Neuron (in vitro differentiated cells): Measurements from ENCODE around the gene HDGFL2.

Source experiments
- H2AFZ ChIP-seq: one replicate; pipeline ENCODE4 v1.6.1; 2013; ENCODE audit warnings: low read depth, mild to moderate bottlenecking, inconsistent platforms, low read length, moderate library complexity
- H3K27me3 ChIP-seq: one replicate; pipeline ENCODE4 v1.6.1; 2013; ENCODE audit warnings: low read length; ENCODE audit not compliant: insufficient read depth
- H3K36me3 ChIP-seq: one replicate; pipeline ENCODE4 v1.6.1; 2013; ENCODE audit warnings: low read length; ENCODE audit not compliant: insufficient read depth
- H3K4me1 ChIP-seq: one replicate; pipeline ENCODE4 v1.6.1; 2013; ENCODE audit warnings: low read length; ENCODE audit not compliant: insufficient read depth
- H3K4me3 ChIP-seq: 2 replicates; pipeline ENCODE4 v1.5.1; 2013; ENCODE audit warnings: mild to moderate bottlenecking, low read length, moderate library complexity
- H3K9me3 ChIP-seq: one replicate; pipeline ENCODE4 v1.6.1; 2013; ENCODE audit warnings: low read length

HDGFL2 gene

DNA sequence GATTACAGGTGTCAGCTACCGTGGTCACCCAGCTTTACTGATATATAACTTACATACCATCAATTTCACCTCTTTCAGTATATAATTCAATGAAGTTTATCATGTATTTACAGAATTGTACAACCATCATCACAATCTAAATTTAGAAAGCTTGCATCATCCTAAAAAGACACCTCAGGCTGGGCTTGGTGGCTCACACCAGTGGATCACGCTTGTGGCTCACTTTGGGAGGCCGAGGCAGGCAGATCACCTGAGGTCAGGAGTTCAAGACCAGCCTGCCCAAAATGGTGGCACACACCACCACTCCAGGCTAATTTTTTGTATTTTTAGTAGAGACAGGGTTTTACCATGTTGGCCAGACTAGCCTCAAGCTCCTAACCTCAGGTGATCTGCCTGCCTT lies 4.3 kb upstream of the HDGFL2 start:
- H3K27me3 ChIP-seq: no peaks in the 10 kb centered on the region
- H3K4me3 ChIP-seq: no peak overlapping the region
- no peaks in the 10 kb centered on the region for H3K9me3 ChIP-seq
- H2AFZ ChIP-seq: no peak overlapping the region
- peaks cover 5% of the 10 kb centered on the region for H3K4me1 ChIP-seq
- H3K36me3 ChIP-seq: no peaks in the 10 kb centered on the region

DNA sequence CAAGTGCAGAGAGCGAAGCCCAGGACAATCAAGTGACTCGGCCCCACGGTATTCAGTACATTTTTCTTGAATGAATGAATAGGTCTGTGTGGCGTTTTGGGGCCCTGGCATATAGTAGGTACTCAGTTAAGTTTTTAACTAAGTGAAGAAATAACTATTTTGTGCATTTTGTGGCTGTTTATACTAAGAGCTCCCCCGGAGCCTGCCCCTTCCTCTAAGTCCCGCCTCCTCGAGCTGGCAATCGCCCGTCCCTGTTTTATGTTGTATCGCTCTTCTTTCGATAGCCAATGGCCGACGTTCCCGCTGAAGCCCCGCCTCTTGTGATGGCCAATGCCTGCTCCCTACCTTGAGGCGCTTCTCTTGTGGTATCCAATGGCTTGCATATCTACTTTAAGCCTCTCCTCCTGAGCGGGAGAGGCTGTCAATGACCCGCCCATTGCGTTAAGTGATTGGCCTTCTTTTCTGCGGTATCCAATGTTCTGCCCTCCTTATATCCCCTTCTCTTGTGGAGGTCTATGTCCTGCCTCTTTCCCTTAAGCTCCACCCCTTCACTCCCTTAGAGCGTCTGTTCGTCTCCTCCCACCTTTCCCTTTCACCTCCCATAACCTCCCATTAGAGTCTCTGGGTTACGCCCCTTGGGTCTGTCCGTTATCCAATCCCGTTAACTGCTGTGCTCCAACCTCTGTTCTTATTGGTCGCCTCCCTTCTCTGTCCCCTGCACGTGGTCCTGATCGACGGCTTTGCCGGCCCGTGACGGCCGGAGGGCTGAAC lies 509 bp upstream of the HDGFL2 start:
- Histone ChIP-seq H3K4me1 (peaks cover 25% of the 10 kb centered on the region), H3K27me3 (no peaks in the 10 kb centered on the region), H3K9me3 (no peaks in the 10 kb centered on the region), H2AFZ (peak overlapping the region; percentile 63), H3K4me3 (peak overlapping the region; percentile 83), H3K36me3 (peaks cover 12% of the 10 kb centered on the region)

DNA sequence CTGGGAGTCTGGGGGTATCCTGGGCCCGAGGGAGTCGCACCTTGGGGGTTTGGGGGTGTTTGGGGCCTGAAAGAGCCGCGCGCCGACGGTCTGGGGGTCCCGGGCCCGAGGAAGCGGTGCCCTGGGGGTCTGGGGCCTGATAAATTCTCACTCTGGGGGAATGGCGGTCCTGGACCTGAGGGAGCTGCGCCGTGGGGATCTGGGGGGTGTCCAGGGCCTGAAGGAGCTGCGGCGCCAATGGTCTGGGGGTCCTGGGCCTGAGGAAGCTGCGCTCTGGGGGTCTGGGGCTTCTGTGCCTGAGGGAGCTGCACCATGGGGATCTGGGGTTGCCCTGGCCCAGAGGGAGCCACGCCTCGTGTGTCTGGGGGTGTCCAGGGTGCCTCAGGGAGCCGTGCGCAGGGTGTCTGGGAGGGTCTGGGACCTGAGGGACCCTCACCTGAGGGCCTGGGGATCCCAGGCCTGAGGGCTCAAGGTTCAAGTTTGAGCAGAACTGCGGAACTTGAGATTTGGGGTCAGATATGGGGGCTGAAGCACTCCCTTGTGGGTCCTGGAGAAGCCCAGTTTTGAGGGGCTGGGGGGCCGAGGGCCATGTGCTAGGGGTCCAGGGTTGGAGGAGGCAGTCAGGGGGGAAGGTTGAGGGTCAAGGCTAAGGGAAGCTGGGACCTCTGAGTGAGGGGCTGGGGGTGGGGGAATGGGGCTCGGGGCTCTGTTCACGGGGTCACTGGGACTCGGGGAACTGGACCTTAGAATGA lies 1.1 kb downstream of the HDGFL2 start:
- Histone ChIP-seq H3K4me1 (peaks cover 25% of the 10 kb centered on the region), H3K36me3 (peaks cover 27% of the 10 kb centered on the region), H3K4me3 (peak overlapping the region; percentile 67), H3K27me3 (no peaks in the 10 kb centered on the region), H2AFZ (no peak overlapping the region), H3K9me3 (no peaks in the 10 kb centered on the region)

DNA sequence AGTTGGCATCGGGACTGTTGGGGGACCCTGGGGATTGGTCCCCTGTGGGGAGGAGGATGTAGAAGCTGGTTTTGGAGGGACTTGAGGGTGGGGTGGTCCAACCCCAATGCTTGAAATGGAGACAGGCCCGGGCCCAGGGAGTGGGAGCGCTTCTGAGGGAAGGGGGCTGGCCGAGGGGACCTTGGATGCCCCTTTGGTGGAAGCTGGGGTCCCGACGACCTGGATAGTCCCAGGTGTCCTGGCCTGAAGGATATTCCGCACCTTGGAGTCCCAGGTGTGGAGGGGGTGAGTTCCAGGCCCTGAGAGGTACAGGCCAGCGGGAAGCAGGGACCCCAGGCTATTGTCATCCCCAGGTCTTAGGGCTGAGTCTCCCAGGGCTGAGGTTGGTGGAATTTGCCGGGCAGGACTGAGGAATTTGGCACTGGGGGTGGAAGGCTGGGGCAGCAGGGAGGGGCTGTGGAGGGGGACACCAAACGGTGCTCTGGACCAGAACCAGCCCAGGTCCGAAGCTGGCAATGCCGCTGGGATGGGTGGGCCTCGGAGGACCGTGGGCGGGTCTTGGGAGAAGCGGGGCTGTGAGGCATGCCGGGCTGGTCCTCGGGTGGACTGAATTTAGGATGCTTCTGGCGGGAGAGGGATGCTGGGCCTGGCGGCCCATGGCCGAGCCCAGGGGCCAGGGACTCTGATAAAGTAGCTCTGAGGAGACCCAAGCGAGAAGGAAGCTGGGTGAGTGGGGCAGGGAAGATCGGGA lies 1.8 kb downstream of the HDGFL2 start:
- H3K36me3 ChIP-seq: peaks cover 33% of the 10 kb centered on the region
- H3K27me3 ChIP-seq: no peaks in the 10 kb centered on the region
- peaks cover 25% of the 10 kb centered on the region for H3K4me1 ChIP-seq
- no peak overlapping the region for H2AFZ ChIP-seq
- H3K9me3 ChIP-seq: no peaks in the 10 kb centered on the region
- peak overlapping the region; percentile 67 for H3K4me3 ChIP-seq

DNA sequence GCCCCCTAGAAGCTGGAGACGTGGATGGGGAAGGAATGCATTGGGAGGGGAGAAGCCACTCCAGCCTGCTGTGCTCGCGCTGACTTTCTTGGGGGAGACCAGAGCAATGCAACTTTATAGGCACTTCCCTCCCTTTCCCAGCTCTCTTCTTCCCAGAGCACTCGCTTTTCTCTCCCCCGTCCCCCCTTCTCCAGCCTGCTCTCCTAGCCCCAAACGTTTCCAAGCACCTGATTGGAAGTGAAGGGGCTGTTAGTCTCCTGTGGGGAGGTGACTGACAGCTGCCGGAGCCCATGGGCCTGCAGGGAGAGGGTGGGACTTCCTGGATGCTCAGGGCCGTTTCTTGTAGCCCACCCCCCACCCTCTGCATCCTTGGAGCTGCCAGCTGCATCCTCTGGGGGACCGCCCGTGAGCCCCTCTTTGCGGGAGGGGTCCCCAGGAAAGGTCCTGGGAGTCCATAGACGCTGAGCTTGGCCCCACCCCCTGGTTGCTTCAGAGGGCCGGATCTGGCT lies 2.5 kb downstream of the HDGFL2 start:
- no peak overlapping the region for H2AFZ ChIP-seq
- peaks cover 37% of the 10 kb centered on the region for H3K36me3 ChIP-seq
- no peaks in the 10 kb centered on the region for H3K27me3 ChIP-seq
- peaks cover 25% of the 10 kb centered on the region for H3K4me1 ChIP-seq
- no peaks in the 10 kb centered on the region for H3K9me3 ChIP-seq
- H3K4me3 ChIP-seq: peak overlapping the region; percentile 67

DNA sequence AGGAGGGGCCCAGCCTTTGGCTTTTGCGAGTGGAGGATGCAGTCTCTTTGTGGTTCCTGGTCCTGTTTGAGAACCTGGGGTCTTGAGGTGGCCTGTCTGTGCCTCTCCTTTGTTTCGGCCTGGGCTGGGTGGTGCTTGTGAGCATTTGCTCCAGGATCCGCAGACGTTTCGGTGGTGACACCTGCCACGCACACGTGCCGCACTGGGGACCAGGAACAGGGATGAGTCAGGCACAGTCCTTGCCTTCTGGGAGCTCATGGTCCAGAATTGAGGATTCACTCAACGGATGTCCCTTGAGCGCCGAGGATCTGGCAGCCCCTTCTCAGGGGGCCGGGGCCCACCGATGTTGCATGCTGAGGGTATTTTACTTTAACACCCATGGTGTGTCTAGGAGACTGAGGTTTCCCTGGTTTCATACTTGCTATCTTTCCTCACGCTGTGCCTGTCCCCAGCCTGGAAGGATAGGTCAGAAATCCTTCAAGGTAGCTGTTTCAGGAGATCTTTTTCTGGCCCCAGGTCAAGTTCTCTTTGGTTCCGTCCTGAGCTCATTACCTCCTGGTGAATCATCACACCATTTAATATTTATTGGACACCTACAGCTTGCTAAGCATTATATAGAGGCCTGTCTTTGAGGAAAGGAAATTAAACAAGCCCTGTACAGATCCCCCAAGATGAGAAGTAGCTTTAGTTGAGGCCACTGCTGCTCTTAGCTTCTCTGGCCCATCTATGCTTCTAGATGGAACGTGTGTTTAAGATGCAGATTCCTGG lies 5.1 kb downstream of the HDGFL2 start:
- Histone ChIP-seq H2AFZ (no peak overlapping the region), H3K36me3 (peaks cover 45% of the 10 kb centered on the region), H3K27me3 (no peaks in the 10 kb centered on the region), H3K9me3 (no peaks in the 10 kb centered on the region), H3K4me3 (no peak overlapping the region), H3K4me1 (peaks cover 21% of the 10 kb centered on the region)

DNA sequence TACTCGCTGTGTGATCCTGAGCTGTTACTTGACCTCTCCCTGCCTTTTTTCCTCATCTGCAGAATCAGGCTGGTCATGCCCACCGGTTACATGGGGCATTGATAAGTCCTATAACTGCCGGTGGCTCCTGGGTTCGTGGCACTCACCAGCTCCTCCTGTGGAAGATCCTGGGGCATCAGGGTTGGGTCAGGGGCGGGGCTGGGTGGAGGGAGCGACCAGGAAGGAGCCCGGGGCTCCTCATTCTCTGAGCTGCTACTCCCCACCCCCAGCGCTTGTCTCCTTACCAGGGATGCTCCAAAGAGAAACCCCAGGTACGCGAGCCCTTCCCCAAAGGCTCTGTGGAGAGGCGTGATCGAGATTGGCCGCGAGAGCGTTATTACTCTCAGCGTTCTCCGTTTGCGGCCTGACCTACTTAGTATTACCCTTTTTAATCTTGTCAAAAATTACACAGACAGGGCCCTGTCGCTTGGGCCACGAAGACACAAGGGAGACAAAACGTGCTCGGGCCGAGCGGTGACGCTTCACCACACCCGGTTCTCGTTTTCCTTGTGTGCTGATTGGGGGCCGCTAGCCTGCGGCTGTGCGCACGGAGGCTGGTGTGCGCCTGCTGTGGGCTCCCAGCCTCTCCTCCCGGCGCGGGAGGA lies 10.7 kb downstream of the HDGFL2 start:
- Histone ChIP-seq H2AFZ (no peak overlapping the region), H3K36me3 (peaks cover 42% of the 10 kb centered on the region), H3K9me3 (no peaks in the 10 kb centered on the region), H3K4me1 (no peaks in the 10 kb centered on the region), H3K4me3 (no peak overlapping the region), H3K27me3 (no peaks in the 10 kb centered on the region)

DNA sequence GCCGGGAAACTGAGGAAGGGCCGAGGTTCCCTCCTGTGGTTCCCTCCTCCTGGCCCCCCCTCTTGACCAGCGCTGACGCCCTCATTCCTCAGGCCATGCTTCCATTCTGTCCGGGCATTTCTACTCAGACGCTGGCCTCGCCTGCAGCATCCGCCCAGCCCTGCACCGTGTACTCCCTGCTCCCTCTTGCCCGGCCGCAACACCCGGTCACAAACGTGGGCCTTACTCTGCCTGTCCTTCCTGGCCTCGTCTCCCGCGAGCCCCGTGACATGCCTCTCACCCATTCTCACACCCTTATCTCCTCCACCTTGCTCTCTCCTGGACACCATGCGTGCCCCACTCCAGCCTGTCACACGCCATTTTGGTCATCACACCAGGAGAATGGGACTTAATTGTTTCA lies 11.3 kb downstream of the HDGFL2 start:
- H3K36me3 ChIP-seq: peaks cover 41% of the 10 kb centered on the region
- no peaks in the 10 kb centered on the region for H3K27me3 ChIP-seq
- H3K4me3 ChIP-seq: no peak overlapping the region
- H3K9me3 ChIP-seq: no peaks in the 10 kb centered on the region
- no peak overlapping the region for H2AFZ ChIP-seq
- no peaks in the 10 kb centered on the region for H3K4me1 ChIP-seq

DNA sequence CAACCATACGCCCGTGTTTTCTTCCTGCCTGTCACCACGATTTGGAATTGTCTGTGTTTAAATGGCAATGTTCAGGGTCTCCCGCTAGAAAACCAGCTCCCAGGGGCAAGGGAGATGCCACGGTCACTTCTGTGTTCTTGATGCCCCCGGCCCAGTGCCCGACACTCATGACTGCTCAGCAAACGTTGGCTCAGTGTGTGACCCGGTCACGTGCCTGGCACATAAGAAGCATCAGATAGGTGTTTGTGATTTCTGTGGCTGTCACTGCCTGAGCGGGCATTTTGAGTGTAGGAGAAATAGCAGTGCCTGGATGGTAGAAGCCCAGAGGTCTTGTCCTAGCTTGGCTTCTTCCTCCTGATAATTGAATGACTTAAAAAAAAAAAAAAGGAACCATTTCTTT lies 15.5 kb downstream of the HDGFL2 start:
- Histone ChIP-seq H2AFZ (no peak overlapping the region), H3K4me3 (no peak overlapping the region), H3K36me3 (peaks cover 48% of the 10 kb centered on the region), H3K4me1 (no peaks in the 10 kb centered on the region), H3K9me3 (no peaks in the 10 kb centered on the region), H3K27me3 (no peaks in the 10 kb centered on the region)

DNA sequence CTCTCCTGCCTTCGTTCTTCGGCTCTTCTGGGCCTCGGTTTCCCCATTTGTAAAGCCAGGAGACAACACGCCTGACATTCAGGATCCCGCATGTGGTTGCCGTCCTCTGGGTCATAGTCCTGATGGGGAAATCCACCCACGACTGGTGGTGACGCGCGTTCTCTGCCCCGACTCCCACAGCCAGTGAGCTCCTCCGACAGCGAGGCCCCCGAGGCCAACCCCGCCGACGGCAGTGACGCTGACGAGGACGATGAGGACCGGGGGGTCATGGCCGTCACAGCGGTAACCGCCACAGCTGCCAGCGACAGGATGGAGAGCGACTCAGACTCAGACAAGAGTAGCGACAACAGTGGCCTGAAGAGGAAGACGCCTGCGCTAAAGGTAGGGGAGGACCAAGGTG lies 16.4 kb downstream of the HDGFL2 start:
- H3K4me1 ChIP-seq: no peaks in the 10 kb centered on the region
- no peak overlapping the region for H3K4me3 ChIP-seq
- H3K36me3 ChIP-seq: peaks cover 47% of the 10 kb centered on the region
- H3K27me3 ChIP-seq: no peaks in the 10 kb centered on the region
- H3K9me3 ChIP-seq: no peaks in the 10 kb centered on the region
- H2AFZ ChIP-seq: no peak overlapping the region

DNA sequence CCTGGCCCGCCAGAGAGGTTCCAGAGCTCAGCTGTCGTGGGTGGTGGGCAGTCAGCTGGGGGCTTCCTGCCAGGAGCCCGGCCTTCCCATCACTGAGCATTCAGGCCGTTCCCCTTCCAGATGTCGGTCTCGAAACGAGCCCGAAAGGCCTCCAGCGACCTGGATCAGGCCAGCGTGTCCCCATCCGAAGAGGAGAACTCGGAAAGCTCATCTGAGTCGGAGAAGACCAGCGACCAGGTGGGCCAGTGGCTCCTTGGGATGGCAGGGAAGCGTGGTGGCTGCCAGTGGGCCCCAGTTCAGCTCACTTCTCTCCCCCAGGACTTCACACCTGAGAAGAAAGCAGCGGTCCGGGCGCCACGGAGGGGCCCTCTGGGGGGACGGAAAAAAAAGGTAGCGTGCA lies 19.3 kb downstream of the HDGFL2 start:
- no peak overlapping the region for H2AFZ ChIP-seq
- peaks cover 61% of the 10 kb centered on the region for H3K36me3 ChIP-seq
- no peaks in the 10 kb centered on the region for H3K9me3 ChIP-seq
- H3K4me3 ChIP-seq: no peak overlapping the region
- no peaks in the 10 kb centered on the region for H3K27me3 ChIP-seq
- H3K4me1 ChIP-seq: no peaks in the 10 kb centered on the region
